Stimulated activated CD8-positive, alpha-beta memory T cell treated with anti-CD3 and anti-CD28 coated beads, Interleukin-4, amount 100 ng/mL, for 4 hours (primary cell): ENCODE measurements around the gene CD6.
"Not testable (repeated sequence)": the region's sequence is repeated elsewhere in the genome, so short reads cannot be mapped to it uniquely, and the experiment has no call there.

Experiments used
- DNase-seq, 2 donors: peaks; one replicate each; pipeline ENCODE4 v3.0.0-alpha.2; 2020; ENCODE audit warnings: low read depth in 2 of 2, low spot score in 1 of 2

CD6 gene

GRCh38 chr11:61053191-61053590, 81.7 kb downstream of the CD6 start:
- no peak for DNase-seq

GRCh38 chr11:61054513-61054912, 83.0 kb downstream of the CD6 start:
- no peak for DNase-seq

- no peak for DNase-seq
These were observed 83.6 kb downstream of the CD6 start for GRCh38 chr11:61054927-61055562.

- DNase-seq: no peak
These were observed 84.3 kb downstream of the CD6 start for GRCh38 chr11:61055776-61056175.

GRCh38 chr11:61056571-61056970, 85.1 kb downstream of the CD6 start:
- DNase-seq: no peak

DNA sequence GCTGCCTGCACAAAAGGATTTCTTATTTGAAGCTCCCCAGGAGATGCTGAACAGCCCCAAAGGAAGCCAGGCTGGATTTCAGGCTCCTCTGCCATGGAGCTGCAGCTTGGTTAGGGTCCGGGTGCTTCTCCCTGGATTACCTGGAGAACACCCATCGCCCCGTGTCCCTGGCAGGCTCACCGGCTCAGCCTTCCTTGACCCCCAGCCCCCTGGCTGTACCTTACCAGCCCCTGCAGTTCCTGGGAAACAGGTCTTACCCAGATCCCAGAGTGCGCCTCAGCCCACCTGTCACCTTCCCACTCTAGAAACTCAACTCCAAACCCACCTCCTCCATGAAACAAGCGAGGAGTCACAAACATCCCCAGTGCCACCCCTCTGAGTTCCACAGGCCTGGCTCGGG, 85.5 kb downstream of the CD6 start:
- DNase-seq: no peak

- DNase-seq: no peak
These were observed 86.1 kb downstream of the CD6 start for GRCh38 chr11:61057615-61058014.

GRCh38 chr11:61058583-61059259, 87.2 kb downstream of the CD6 start:
- no peak for DNase-seq

DNA sequence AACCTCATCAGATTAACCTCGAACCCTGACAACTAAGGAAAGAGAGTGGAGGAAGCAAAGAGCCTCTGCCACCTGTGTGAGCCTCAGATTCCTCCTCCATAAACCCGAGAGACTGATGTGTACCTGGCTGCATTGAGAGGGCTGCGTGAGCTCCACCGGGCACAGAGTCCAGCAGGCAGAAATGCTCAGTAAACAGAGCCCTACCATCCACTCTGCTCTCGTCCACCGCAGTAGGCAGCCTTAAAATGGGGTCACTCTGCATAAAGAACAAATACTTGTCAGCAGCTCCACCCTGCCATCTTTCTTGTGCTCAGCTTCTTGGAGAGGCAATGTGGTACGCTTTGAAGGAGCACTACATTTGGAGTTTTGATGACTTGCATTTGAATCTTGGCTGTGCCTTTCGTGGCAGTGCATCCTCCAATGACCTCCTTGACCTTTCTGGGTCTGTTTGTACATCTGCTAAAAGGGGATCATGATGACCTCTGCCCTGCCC, 87.8 kb downstream of the CD6 start:
- DNase-seq: no peak

DNA sequence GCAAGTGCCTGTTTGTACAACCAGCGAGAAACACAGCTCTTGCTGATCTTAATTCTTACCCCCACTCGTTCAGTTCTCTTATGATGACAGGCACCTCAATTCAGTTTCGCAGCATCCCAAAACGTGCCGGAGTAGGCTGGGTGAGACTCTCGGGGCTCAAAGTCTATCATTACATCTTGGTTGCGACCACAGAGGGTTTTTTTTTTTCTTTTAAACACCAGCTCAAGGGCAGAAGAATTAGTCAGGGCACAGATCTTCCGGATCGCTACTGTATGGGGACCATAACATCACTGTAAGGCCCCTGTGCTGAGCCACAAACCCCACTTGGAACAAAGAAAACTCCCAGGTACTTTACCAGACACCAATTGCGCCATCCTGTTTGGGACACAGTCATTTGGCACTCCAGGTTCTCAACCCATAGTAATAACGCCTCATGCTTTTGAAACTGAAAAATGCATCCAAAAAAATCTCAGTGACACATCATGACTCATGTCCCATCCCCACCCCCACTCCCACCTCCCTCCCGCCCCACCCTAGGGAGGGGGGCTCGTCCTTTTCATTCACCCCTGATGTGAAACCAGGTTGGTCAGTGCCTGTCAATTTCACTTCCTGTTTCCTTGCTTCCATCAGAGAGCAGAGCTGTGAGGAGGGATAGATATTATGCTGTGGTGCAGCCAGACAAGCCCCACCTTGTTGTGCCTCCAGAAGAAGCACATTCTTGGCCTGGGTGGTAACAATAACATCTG, 89.8 kb downstream of the CD6 start:
- peak; percentile 53 to 61 for DNase-seq

DNA sequence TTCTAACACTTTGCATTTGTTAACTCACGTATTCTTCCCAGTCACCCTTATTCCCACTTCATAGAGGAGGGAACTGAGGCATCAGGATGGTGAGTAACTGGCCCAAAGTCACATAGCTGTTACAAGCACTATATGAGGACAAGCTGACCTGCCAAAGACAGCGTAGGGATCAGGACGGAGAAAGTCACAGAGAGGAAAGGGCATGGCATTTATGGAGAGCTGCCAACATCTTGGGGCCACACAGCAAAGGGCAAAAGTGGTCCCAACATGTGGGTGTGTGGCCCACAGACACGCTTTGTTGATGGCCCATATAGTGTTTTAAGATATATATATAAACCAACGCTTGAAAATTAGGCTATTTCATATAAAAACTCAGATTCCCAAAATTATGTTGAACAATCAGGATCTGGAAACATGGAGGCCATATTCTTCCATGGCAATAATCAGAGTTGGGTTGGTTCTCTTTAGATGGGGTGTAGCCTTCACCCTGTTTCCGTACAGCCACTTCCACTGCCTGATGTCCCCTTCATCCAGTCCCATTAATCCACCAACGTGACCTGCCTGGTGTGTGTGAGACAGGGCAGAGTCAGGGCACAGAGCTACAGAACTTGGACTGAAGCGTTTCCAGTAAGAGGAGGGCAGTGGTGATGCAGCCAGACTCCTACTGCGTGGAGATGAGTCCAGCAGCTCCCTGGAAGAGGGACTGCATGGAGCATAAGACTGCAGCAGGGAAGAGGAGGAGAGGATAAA, 90.9 kb downstream of the CD6 start:
- no peak for DNase-seq

GRCh38 chr11:61065236-61065635, 93.8 kb downstream of the CD6 start:
- not testable (repeated sequence) for DNase-seq

DNA sequence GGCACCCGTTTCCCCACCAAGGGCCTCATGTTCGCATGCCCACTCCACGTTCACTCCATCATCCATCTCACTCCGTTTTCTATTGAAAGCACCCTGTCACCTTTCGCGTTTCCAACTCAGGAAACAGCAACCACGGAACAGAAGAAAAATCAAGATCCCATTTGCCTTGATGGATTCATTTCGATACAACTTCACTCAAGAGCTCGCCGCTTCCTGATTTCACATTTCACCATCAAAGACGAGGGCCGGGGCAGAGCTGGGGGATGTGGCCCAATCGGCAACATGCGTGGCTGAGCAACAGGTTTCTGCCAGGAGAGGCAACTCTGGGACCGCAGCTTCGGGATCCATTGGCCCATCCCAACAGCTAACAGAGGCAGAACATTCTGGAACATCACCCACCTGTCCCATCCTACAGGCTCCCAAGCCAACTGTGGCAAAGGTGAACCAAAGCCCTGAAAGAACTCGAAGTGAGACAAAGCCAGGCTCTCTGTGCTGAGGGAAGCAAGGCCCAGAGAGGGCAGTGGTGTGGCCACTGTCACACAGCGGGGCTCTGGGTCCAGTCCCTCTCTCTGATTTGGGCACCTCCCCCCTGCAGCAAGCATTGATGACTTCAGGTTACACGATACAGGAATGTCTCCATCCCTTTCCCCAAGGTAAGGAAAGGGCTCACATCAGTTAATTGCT, 94.6 kb downstream of the CD6 start:
- no peak for DNase-seq

DNA sequence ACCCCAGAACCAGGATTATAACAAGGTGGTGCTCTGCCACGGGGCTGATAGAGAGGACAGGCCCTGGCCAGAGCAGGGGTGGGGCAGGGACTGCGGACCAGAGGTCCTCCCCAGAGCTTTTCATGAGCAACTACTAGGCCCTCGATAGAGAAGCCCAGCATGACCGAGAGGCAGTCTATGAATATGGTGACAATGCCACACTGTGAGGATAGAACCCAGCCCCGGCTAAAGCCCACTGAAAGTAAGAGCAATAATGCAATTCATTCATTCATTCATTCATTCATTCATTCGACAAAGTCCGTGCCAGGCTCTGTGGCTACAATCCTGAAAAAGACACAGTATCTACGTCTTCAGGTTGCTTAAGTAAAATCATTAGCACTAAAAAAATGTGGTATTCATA, 95.2 kb downstream of the CD6 start:
- no peak for DNase-seq

DNA sequence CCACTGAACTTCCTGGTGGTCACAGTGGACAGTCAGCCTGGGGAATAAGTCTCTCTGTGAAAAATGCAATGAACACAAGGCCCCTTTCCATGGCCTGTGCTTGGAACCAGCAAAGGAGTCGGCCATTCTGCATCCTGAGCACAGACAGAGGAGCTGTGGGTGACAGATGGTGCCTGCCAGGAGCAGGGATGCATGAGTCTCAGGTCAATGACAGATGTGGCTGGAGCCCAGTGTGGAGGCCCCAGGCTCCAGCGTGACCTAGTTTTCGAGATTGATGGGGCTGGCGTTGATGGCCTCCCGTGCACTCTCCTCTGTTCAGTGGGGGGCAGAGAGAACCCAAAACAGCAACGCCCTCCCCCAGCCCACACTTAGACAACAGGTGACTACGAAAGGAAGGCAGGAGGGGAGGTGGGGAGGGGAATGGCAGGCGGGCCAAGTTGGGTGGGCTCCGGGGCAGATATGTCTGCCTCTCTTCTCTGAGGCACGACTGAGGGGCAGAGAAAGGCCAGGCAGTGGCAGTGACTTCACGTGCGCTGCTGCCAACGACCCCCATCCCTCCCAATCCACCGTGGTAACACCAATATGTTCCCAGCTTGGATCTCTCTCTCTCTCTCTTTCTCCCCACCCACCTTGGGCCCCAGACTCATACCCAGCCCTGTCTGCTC, 96.4 kb downstream of the CD6 start:
- DNase-seq: no peak

DNA sequence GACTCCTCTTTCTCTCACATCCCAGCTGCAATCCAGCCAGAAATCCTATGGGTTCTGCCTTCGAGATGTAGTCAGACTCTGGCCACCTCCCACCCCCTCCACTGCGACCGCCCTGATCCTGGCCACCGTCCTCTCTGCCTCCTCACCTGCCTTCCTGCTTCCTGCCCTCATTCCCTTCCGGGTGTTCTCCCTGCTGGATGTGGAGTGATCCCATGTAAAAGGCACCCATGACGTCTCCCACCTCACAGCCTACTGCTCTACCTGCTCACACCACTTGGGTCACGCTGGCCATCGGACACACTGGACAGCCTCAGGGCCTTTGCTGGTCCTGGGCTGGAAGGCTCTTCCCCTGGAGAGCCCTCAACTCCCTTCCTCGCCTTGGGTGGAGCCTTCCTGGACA, 97.1 kb downstream of the CD6 start:
- no peak for DNase-seq

DNA sequence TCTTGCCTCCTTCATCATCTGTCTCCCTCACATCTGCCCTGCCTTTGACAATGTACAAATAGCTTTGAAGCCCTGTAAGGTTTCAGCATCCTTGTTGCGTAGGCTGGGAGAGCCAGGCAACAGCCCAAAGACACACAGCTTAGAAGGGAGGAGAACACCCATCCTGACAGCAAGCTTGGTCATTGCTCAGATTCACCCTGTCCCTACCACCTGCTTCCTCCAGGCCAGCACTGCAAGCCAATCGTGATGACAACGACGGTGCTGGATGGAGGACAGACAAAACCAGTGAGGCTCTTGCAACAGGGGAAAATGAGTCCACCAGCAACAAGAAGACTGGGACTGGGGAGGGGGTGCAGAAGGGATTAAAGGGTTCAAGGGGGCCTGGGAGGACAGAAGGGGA, 97.9 kb downstream of the CD6 start:
- DNase-seq: no peak
